HepG2 (cell line): ENCODE data around the gene ANKRD40CL. TPM values are rescaled to one million over a fixed set of nuclear protein-coding genes. Genes with fewer than 3 reads are reported as not detected.

Experiments used
- BHLHE40 ChIP-seq: IDR thresholded peaks from 2 replicates; pipeline ENCODE4 v1.6.1; 2011; ENCODE audit warnings: low read length, improper control_type of control experiment
- CEBPG ChIP-seq: IDR thresholded peaks from 2 replicates; pipeline ENCODE4 v1.6.1; 2016
- DR1 ChIP-seq: sonication (generic); formaldehyde crosslinking; IDR thresholded peaks from 2 replicates; pipeline ENCODE4 v1.8.0; 2021; ENCODE audit warnings: mild to moderate bottlenecking, missing genetic modification reagents, inconsistent platforms
- ETV5 ChIP-seq: IDR thresholded peaks from 2 replicates; pipeline ENCODE4 v1.6.1; 2018; ENCODE audit warnings: missing biosample characterization, missing genetic modification reagents, inconsistent platforms, borderline replicate concordance
- EZH2 ChIP-seq: conservative IDR thresholded peaks from 2 replicates; pipeline ENCODE4 v1.6.1; 2012; ENCODE audit warnings: mild to moderate bottlenecking, low read depth, low read length, moderate library complexity
- GABPB1 ChIP-seq: IDR thresholded peaks from 2 replicates; pipeline ENCODE4 v1.6.1; 2016; ENCODE audit warnings: mild to moderate bottlenecking, missing genetic modification reagents, moderate library complexity, missing compliant biosample characterization
- HHEX ChIP-seq: IDR thresholded peaks from 2 replicates; pipeline ENCODE4 v1.6.1; 2016; ENCODE audit warnings: control low read depth
- HNRNPK ChIP-seq: fragments of 200-400 bp; formaldehyde crosslinking; IDR thresholded peaks from 2 replicates; pipeline ENCODE4 v1.6.1; 2018; ENCODE audit warnings: low read length, low read depth, moderate library complexity, mild to moderate bottlenecking; ENCODE audit not compliant: poor library complexity, severe bottlenecking
- MTA1 ChIP-seq: sonication (generic); formaldehyde crosslinking; IDR thresholded peaks from 2 replicates; pipeline ENCODE4 v1.4.0; 2020; ENCODE audit warnings: missing genetic modification reagents, mild to moderate bottlenecking, borderline replicate concordance
- NR2F6 ChIP-seq, 2 experiments: IDR thresholded peaks; 2 replicates each; pipeline ENCODE4 v1.6.1; 2016; ENCODE audit warnings: antibody characterized with exemption in 1 of 2, mild to moderate bottlenecking in 1 of 2
- SUZ12 ChIP-seq: fragments of 150-350 bp; IDR thresholded peaks from 2 replicates; pipeline ENCODE4 v1.6.1; 2014; ENCODE audit warnings: low read depth, low read length
- ZBTB21 ChIP-seq: sonication (generic); formaldehyde crosslinking; IDR thresholded peaks from 2 replicates; pipeline ENCODE4 v1.4.0; 2020; ENCODE audit warnings: missing genetic modification reagents
- ZMYM2 ChIP-seq: sonication (generic); formaldehyde crosslinking; IDR thresholded peaks from 2 replicates; pipeline ENCODE4 v1.8.0; 2022; ENCODE audit warnings: mild to moderate bottlenecking, missing genetic modification reagents
- ZMYM4 ChIP-seq: sonication (generic); formaldehyde crosslinking; IDR thresholded peaks from 2 replicates; pipeline ENCODE4 v1.8.1; 2023; ENCODE audit warnings: mild to moderate bottlenecking, missing genetic modification reagents
- ZNF230 ChIP-seq: sonication (generic); formaldehyde crosslinking; IDR thresholded peaks from 2 replicates; pipeline ENCODE4 v1.4.0; 2020; ENCODE audit warnings: mild to moderate bottlenecking, missing genetic modification reagents
- ZNF34 ChIP-seq: sonication (generic); formaldehyde crosslinking; IDR thresholded peaks from 2 replicates; pipeline ENCODE4 v1.4.0; 2020; ENCODE audit warnings: mild to moderate bottlenecking, missing genetic modification reagents, borderline replicate concordance
- ZNF451 ChIP-seq: sonication (generic); formaldehyde crosslinking; IDR thresholded peaks from 2 replicates; pipeline ENCODE4 v1.5.0; 2020; ENCODE audit warnings: mild to moderate bottlenecking, missing genetic modification reagents
- polyA plus RNA-seq, 8 experiments: library from polyadenylated mRNA; depleted of rRNA in 3 of 8; stranded (reverse) in 7 of 8; unstranded in 1 of 8; fragments of >200 nt; fragmentation: Illumina TruSeq in 4 of 8; extraction: Trizol in 4 of 8; gene quantifications; 2 replicates each; pipeline versions ENCODE4 v1.2.1 to v1.2.3, GENCODE V29; 2011 to 2016; ENCODE audit warnings: low read depth in 4 of 8, missing spikeins in 1 of 8, mixed read lengths in 1 of 8; ENCODE audit not compliant: insufficient read depth in 1 of 8
- total RNA-seq, 5 experiments: library from RNA; depleted of rRNA; stranded (reverse); fragments of >200 nt; fragmentation: Illumina TruSeq; extraction: Trizol; gene quantifications; 2 replicates each; pipeline ENCODE4 v1.2.3, GENCODE V29; 2016; ENCODE audit warnings: low read depth in 1 of 5
- TF ChIP-seq, protein P1 (sequence below): sonication (generic); formaldehyde crosslinking; IDR thresholded peaks from 2 replicates; pipeline ENCODE4 v1.9.0; 2022; ENCODE audit warnings: missing genetic modification reagents, mild to moderate bottlenecking, borderline replicate concordance
- TF ChIP-seq, protein P2 (sequence below): sonication (generic); formaldehyde crosslinking; IDR thresholded peaks from 2 replicates; pipeline ENCODE4 v1.5.1; 2020; ENCODE audit warnings: missing genetic modification reagents, mild to moderate bottlenecking, borderline replicate concordance
- TF ChIP-seq, protein P3 (sequence below): sonication (generic); formaldehyde crosslinking; IDR thresholded peaks from 2 replicates; pipeline ENCODE4 v1.5.1; 2020; ENCODE audit warnings: missing genetic modification reagents, mild to moderate bottlenecking, borderline replicate concordance
- TF ChIP-seq, protein P4 (sequence below): sonication (generic); formaldehyde crosslinking; conservative IDR thresholded peaks from 2 replicates; pipeline ENCODE4 v1.4.0; 2020; ENCODE audit warnings: mild to moderate bottlenecking, missing genetic modification reagents, moderate library complexity

The ANKRD40CL gene
- total and polyA plus RNA-seq, 2 of the 13 experiments (the other 11 are each of a cell fraction or from before 2014, with no cell fraction given) = 0.03 to 0.11 TPM

DNA sequence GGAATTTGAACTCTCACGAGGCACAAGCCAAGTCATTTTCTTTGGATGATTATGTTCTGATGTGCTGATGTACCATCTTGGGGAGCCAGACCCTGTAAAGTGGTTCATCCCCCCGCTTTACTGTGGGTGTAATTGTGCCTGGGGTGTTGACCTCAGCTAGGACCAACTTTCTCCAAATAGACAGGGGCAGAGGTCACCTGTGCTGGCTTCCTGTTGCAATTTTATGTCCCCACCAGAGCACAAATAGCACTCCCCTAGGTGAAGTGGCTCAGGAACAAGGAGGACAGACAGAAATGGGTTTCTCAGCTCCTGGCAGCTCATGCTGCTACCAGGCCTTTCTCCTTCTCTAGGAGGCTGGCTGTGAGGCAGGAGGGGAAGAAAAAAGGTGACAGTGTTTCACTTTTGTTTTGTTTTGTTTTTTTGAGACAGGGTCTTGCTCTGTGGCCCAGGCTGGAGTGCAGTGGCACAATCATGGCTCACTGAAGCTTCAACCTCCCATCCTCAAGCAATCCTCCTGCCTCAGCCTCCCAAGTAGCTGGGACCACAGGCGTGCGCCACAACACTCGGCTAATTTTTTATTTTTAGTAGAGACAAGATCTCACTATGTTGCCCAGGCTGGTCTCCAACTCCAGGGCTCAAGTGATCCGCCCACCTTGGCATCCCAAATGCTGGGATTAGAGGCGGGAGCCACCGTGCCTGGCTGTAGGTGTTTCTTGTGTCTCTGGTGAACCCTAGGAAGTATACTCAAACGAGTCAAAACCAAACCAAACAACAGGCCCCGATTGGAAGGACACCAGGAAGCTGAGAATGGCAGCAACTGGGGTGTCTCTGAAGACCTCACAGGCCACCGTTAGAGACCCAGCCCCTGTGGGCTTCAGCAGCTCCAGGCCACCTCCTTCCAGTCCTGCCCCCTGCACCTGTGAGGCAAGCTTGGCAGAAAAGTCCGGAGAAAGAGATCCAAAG, 35.6 kb upstream of the ANKRD40CL start (continued):
- TF ChIP-seq CEBPG (no peak), ZNF230 (CRISPR knock-in tag) (0 out of 2 replicates have a peak, but pooled peaks have one; percentile 76), GABPB1 (peak; percentile 29), ZNF451 (CRISPR knock-in tag) (no peak), ETV5 (peak; percentile 52; the same call in 1 of the 2 replicates), NR2F6 (IDR thresholded peaks at IDR 0.05) (peak; percentile 82), NR2F6 (CRISPR knock-in tag; IDR thresholded peaks at IDR 0.05) (peak; percentile 87), BHLHE40 (no peak), ZMYM4 (CRISPR knock-in tag) (peak; percentile 13; the same call in 1 of the 2 replicates), DR1 (CRISPR knock-in tag) (no peak), SUZ12 (no peak), HNRNPK (no peak), EZH2 (no peak), ZNF34 (CRISPR knock-in tag) (no peak), MTA1 (CRISPR knock-in tag) (peak; percentile 60; the same call in 1 of the 2 replicates), ZBTB21 (CRISPR knock-in tag) (no peak), HHEX (CRISPR knock-in tag) (no peak), ZMYM2 (CRISPR knock-in tag) (0 out of 2 replicates have a peak, but pooled peaks have one; percentile 28)
- TF ChIP-seq, protein P1, sequence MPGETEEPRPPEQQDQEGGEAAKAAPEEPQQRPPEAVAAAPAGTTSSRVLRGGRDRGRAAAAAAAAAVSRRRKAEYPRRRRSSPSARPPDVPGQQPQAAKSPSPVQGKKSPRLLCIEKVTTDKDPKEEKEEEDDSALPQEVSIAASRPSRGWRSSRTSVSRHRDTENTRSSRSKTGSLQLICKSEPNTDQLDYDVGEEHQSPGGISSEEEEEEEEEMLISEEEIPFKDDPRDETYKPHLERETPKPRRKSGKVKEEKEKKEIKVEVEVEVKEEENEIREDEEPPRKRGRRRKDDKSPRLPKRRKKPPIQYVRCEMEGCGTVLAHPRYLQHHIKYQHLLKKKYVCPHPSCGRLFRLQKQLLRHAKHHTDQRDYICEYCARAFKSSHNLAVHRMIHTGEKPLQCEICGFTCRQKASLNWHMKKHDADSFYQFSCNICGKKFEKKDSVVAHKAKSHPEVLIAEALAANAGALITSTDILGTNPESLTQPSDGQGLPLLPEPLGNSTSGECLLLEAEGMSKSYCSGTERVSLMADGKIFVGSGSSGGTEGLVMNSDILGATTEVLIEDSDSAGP (CRISPR knock-in tag) = peak; percentile 51; the same call in 1 of the 2 replicates
- TF ChIP-seq, protein P2, sequence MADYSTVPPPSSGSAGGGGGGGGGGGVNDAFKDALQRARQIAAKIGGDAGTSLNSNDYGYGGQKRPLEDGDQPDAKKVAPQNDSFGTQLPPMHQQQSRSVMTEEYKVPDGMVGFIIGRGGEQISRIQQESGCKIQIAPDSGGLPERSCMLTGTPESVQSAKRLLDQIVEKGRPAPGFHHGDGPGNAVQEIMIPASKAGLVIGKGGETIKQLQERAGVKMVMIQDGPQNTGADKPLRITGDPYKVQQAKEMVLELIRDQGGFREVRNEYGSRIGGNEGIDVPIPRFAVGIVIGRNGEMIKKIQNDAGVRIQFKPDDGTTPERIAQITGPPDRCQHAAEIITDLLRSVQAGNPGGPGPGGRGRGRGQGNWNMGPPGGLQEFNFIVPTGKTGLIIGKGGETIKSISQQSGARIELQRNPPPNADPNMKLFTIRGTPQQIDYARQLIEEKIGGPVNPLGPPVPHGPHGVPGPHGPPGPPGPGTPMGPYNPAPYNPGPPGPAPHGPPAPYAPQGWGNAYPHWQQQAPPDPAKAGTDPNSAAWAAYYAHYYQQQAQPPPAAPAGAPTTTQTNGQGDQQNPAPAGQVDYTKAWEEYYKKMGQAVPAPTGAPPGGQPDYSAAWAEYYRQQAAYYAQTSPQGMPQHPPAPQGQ (CRISPR knock-in tag) = no peak
- TF ChIP-seq, protein P3, sequence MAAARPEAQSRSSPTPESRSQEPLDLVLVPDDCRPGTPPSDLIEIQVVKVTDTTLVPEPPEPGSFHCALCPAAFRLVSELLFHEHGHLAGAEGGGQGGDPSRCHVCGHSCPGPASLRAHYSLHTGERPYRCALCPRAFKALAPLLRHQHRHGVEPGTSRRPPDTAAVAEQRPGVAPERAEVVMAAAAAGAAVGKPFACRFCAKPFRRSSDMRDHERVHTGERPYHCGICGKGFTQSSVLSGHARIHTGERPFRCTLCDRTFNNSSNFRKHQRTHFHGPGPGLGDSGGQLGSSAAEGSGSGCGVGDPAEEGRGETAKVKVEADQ (CRISPR knock-in tag) = 0 out of 2 replicates have a peak, but pooled peaks have one; percentile 19
- TF ChIP-seq, protein P4, sequence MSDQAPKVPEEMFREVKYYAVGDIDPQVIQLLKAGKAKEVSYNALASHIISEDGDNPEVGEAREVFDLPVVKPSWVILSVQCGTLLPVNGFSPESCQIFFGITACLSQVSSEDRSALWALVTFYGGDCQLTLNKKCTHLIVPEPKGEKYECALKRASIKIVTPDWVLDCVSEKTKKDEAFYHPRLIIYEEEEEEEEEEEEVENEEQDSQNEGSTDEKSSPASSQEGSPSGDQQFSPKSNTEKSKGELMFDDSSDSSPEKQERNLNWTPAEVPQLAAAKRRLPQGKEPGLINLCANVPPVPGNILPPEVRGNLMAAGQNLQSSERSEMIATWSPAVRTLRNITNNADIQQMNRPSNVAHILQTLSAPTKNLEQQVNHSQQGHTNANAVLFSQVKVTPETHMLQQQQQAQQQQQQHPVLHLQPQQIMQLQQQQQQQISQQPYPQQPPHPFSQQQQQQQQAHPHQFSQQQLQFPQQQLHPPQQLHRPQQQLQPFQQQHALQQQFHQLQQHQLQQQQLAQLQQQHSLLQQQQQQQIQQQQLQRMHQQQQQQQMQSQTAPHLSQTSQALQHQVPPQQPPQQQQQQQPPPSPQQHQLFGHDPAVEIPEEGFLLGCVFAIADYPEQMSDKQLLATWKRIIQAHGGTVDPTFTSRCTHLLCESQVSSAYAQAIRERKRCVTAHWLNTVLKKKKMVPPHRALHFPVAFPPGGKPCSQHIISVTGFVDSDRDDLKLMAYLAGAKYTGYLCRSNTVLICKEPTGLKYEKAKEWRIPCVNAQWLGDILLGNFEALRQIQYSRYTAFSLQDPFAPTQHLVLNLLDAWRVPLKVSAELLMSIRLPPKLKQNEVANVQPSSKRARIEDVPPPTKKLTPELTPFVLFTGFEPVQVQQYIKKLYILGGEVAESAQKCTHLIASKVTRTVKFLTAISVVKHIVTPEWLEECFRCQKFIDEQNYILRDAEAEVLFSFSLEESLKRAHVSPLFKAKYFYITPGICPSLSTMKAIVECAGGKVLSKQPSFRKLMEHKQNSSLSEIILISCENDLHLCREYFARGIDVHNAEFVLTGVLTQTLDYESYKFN (CRISPR knock-in tag) = peak; percentile 63
